ENCODE measurements around the gene KCNQ2. TPM values are rescaled to one million over a fixed set of nuclear protein-coding genes. Genes with fewer than 3 reads are reported as not detected.
"Not testable (repeated sequence)": the region's sequence is repeated elsewhere in the genome, so short reads cannot be mapped to it uniquely, and the experiment has no call there.

The KCNQ2 gene
- total RNA-seq (2014; rRNA removed; shearing (Covaris generic)): not detected in 2 replicates

- H3K9me3 ChIP-seq (replicated peaks): no peaks in the 10 kb centered on the region
- H3K36me3 ChIP-seq: no peaks in the 10 kb centered on the region
- no peaks in the 10 kb centered on the region for H3K4me1 ChIP-seq
- DNase-seq: no peak
- no peak within 1 kb of the TSS for H3K4me3 ChIP-seq
- peaks cover 69% of the 10 kb centered on the region for H3K27me3 ChIP-seq
- H3K27ac ChIP-seq: no peak within 1 kb of the TSS
Observed at GRCh38 chr20:63471981-63472831, at the start of gene KCNQ2. KCNQ2 (minus strand) TSS chr20:63472655; CDS start chr20:63472463, 192 bp downstream.

DNA sequence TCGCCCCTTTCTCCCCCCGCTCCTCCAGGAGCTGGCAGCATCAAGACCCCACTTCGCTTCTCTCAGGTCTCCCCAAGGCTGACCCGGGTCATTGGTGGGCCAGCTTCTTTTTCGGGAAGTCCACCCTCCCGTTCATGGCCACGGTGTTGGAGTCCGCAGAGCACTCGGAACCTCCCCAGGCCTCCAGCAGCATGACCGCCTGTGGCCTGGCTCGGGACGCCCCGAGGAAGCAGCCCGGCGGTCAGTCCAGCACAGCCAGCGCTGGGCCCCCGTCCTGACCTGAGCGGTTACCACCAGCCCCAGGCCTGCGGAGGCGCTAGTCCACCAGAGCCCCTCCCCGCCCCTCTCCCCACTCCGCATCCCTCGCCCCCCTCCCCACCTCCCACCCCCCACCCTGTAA lies 49.1 kb upstream of the KCNQ2 start:
- Histone ChIP-seq H3K4me1 (peaks cover 2% of the 10 kb centered on the region; the same call in 1 of the 2 replicates), H3K4me3 (peak overlapping the region; percentile 81), H3K36me3 (peaks cover 23% of the 10 kb centered on the region), H3K27ac (peak overlapping the region; percentile 80), H3K9me3 (replicated peaks) (no peaks in the 10 kb centered on the region), H3K27me3 (no peaks in the 10 kb centered on the region)
- peak in 1 of 2 experiments; percentile 23 for DNase-seq

GRCh38 chr20:63520934-63521601 lies 48.6 kb upstream of the KCNQ2 start:
- peak; percentile 87 to 89 for DNase-seq
- peak overlapping the region; percentile 80 for H3K27ac ChIP-seq

DNA sequence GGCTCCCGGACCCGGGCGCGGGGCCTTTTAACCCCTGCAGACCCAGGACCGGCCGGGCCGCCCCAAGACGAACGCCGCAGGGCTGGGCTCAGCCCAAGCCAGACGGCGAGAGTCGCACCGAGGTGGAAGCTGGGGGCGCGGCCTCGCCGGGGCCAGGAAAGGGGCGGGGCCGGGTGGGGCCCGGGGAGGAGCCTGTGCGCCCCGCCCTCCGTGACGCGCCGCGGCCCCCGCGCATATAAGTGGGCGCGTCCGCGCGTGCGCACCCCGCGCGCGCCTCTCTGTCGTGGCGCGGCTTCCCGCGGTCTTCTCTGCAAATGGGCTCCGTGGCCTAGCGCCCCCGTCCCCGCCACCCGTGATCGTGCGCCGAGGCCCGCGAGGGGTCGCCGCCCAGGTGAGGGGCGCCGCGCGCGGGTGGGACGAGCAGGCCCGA lies 48.1 kb upstream of the KCNQ2 start, which contains the start of gene PPDPF:
PPDPF (plus strand) TSS at position 262 of the 430 bp plus-strand sequence. CDS start 544 bp downstream, outside the sequence.
- Histone ChIP-seq H3K36me3 (peaks cover 23% of the 10 kb centered on the region), H3K27me3 (no peaks in the 10 kb centered on the region), H3K27ac (peak within 1 kb of the TSS; percentile 80), H3K9me3 (replicated peaks) (no peaks in the 10 kb centered on the region), H3K4me3 (peak within 1 kb of the TSS; percentile 81), H3K4me1 (peaks cover 2% of the 10 kb centered on the region; the same call in 1 of the 2 replicates)
- peak; percentile 87 to 96 for DNase-seq

More at GRCh38 chr20:63520934-63521601, 48.6 kb upstream of the KCNQ2 start:
- H3K4me3 ChIP-seq: peak overlapping the region; percentile 81
- H3K4me1 ChIP-seq: peaks cover 2% of the 10 kb centered on the region; the same call in 1 of the 2 replicates
- peaks cover 23% of the 10 kb centered on the region for H3K36me3 ChIP-seq
- H3K27me3 ChIP-seq: no peaks in the 10 kb centered on the region
- no peaks in the 10 kb centered on the region for H3K9me3 ChIP-seq (replicated peaks)

DNA sequence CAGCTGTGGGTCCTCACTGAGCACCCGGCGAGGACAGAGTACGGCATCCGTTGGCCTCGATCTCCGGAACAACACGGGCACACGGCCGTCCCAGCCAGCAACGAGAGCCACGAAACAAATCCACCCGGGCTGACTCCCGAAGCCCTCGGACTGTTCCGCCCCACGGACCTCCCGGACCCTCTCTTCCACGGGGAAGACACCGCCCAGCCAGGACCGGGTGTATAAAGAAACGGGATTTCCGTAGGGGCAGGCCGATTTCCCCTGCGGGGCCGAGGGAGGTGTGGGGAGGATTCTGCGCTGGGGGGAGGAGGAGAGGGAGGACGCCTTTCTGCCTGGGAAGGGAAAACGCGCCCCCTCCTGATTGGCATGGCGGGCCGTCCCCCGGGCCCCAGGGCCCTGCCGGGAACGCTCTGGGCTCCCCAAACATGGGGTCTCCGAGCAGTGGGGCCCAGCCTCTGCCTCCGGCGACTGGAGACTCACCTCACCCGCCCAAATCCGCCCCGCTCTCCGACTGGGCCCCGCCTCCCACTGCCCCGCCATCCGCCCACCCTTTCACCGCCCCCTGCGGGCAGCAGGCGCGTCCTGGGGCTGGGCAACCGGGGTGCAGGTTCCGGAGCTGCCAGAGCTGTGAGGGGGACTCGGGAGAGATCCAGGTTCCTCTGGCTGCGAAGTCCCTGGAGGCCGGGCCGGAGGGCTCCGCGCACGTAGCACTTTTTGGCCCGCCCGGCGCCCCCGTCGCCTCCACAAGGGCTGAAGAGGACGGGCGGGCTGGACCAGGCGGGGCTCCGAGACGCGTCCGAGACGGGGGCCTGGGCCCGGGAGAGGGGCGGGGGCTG lies 47.4 kb upstream of the KCNQ2 start:
- Histone ChIP-seq H3K36me3 (peaks cover 23% of the 10 kb centered on the region), H3K4me3 (peak overlapping the region; percentile 81), H3K4me1 (peaks cover 2% of the 10 kb centered on the region; the same call in 1 of the 2 replicates), H3K27ac (peak overlapping the region; percentile 80), H3K27me3 (no peaks in the 10 kb centered on the region), H3K9me3 (replicated peaks) (no peaks in the 10 kb centered on the region)
- DNase-seq: peak; percentile 93 to 94

DNA sequence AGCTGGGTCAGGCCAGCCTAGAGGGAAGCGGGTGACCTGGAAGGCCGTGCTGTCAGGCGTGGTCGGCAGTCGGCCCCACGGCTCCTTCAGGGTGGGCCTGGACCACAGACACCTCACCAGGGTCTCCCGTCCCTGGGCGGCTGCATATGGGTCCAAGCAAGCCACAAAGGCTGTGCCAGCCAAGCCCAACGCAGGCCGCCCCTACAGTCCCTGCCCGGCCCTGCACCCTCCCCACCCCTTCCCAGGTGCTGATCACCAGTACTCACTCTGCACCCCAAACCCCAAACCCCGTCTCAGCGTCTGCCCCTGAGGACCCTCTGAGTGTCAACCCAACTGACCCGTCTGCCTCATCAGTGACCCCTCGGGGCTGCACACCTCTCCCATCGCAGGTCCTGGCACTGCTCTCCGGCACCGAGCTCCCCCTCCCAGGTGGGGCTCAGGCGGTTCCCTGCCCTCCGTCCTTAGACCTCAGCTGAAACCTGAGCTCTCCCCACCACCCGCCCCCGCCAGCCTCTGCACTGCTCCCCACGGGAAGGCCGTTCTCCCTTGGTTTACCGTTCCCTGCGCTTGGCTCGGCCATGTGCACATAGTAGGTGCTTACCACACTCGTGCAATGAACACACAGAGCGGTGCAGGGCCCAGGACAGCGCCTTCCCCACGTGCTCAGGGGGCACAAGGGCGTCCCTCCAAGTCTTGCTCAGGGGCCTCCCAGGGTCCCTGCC lies 46.7 kb upstream of the KCNQ2 start:
- DNase-seq: peak in 1 of 2 experiments; percentile 15
- Histone ChIP-seq H3K4me1 (peaks cover 2% of the 10 kb centered on the region; the same call in 1 of the 2 replicates), H3K9me3 (replicated peaks) (no peaks in the 10 kb centered on the region), H3K27me3 (no peaks in the 10 kb centered on the region), H3K36me3 (peaks cover 23% of the 10 kb centered on the region), H3K4me3 (peak overlapping the region; percentile 81), H3K27ac (no peak overlapping the region)

DNA sequence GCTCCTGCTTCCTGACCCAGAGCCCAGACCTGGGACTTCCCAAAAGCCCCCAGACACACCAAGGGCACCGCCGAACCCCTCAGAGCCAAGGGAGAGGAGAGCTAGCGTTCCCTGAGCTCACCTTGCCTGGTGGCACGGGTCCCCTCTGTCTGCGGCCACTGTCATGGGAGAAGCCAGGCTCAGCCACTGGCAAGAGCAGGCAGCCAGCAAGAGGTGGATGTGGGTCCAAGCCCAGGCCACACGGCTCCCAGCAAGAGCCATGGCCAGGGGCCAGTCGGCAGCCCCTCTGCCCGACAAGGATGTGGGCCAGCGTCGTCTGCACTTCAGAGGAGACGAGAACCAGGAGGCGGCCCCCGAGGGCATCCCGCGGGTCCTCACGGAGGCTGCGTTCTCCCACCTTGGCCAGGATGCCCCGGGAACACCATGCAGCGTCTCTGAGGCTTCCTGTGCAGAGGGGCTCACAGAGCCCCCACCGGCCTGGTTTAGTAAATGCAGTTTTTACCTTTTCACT lies 46.0 kb upstream of the KCNQ2 start:
- DNase-seq: peak in 1 of 2 experiments; percentile 13
- peaks cover 2% of the 10 kb centered on the region; the same call in 1 of the 2 replicates for H3K4me1 ChIP-seq
- peaks cover 19% of the 10 kb centered on the region for H3K36me3 ChIP-seq
- no peaks in the 10 kb centered on the region; the same call in 1 of the 2 replicates for H3K9me3 ChIP-seq (replicated peaks)
- H3K27ac ChIP-seq: no peak overlapping the region
- H3K27me3 ChIP-seq: no peaks in the 10 kb centered on the region
- no peak overlapping the region for H3K4me3 ChIP-seq

- no peak overlapping the region for H3K27ac ChIP-seq
- H3K27me3 ChIP-seq: 0 out of 2 replicates have a peak, but pooled peaks cover 3% of the 10 kb centered on the region
- H3K36me3 ChIP-seq: peaks cover 13% of the 10 kb centered on the region
- H3K4me3 ChIP-seq: no peak overlapping the region
- peaks cover 2% of the 10 kb centered on the region; the same call in 1 of the 2 replicates for H3K4me1 ChIP-seq
- H3K9me3 ChIP-seq (replicated peaks): peaks cover 5% of the 10 kb centered on the region; the same call in 1 of the 2 replicates
- DNase-seq: peak in 1 of 2 experiments; percentile 24
Observed at GRCh38 chr20:63517376-63518309, 45.2 kb upstream of the KCNQ2 start.

DNA sequence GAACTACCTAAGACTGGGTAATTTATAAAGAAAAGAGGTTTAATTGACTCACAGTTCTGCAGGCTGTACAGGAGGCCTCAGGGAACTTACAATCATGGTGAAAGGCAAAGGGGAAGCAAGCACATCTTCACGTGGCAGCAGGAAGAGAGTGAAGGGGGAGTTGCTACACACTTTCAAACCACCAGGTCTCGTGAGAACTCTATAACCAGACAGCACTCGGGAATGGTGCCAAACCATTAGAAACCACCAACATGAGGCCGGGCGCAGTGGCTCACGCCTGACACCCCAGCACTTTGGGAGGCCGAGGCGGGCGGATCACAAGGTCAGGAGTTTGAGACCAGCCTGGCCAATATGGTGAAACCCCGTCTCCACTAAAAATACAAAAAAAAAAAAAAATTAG lies 42.1 kb upstream of the KCNQ2 start:
- H3K27ac ChIP-seq, H3K36me3 ChIP-seq, H3K4me1 ChIP-seq, H3K4me3 ChIP-seq: not testable (repeated sequence)
- peak; percentile 24 to 48 for DNase-seq
- H3K27me3 ChIP-seq: peaks cover 22% of the 10 kb centered on the region
- H3K9me3 ChIP-seq (replicated peaks): peaks cover 12% of the 10 kb centered on the region

- Histone ChIP-seq H3K4me3 (no peak overlapping the region), H3K9me3 (replicated peaks) (peaks cover 15% of the 10 kb centered on the region), H3K4me1 (no peaks in the 10 kb centered on the region), H3K36me3 (no peaks in the 10 kb centered on the region), H3K27me3 (peaks cover 29% of the 10 kb centered on the region), H3K27ac (no peak overlapping the region)
- DNase-seq: no peak
Observed at GRCh38 chr20:63513207-63513606, 40.8 kb upstream of the KCNQ2 start.

DNA sequence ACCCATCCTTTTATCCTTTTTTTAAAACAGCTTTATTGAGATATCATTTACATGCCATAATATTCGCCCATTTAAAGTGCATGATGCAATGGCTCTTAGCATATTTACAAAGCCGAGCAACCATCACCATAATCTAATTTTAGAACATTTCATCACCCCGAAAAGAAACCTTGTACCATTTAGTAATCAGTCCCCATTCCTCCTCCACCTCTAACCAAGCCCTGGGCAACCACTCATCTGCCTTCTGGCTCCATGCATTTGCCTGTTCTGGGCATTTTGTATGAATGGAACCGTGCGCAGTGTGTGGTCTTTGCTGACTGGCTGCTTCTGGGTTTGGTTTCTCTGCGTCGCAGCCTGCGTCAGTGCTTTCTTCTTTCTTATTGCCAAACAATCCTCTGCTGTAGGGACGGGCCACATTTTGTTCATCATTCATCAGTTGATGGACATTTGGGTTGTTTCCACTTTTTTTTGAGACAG lies 36.7 kb upstream of the KCNQ2 start:
- Histone ChIP-seq H3K27ac (no peak overlapping the region), H3K27me3 (peaks cover 29% of the 10 kb centered on the region), H3K36me3 (no peaks in the 10 kb centered on the region), H3K4me3 (no peak overlapping the region), H3K4me1 (no peaks in the 10 kb centered on the region), H3K9me3 (replicated peaks) (peaks cover 15% of the 10 kb centered on the region)
- DNase-seq: no peak

GRCh38 chr20:63508072-63508768 lies 35.8 kb upstream of the KCNQ2 start:
- DNase-seq: peak in 1 of 2 experiments; percentile 6
- H3K4me1 ChIP-seq: no peaks in the 10 kb centered on the region
- peaks cover 29% of the 10 kb centered on the region for H3K27me3 ChIP-seq
- H3K4me3 ChIP-seq: no peak overlapping the region
- peaks cover 14% of the 10 kb centered on the region for H3K9me3 ChIP-seq (replicated peaks)
- H3K36me3 ChIP-seq: no peaks in the 10 kb centered on the region
- H3K27ac ChIP-seq: no peak overlapping the region

All from SJCRH30 (cell line).